ENCODE results near the gene SCAMP4. TPM values are rescaled to one million over a fixed set of nuclear protein-coding genes. Genes with fewer than 3 reads are reported as not detected.

SCAMP4 gene
- 49.4 to 72.7 TPM (median 50.7 TPM) in 5 replicates for total RNA-seq (2022; extraction: Qiagen RNA extraction)

GRCh38 chr19:1905110-1905862, at the start of gene SCAMP4, which contains the start of gene ADAT3:
SCAMP4 (plus strand) TSS chr19:1905399; CDS start chr19:1915020, 9,621 bp downstream.
ADAT3 (plus strand) TSS chr19:1905399; CDS start chr19:1912048, 6,649 bp downstream.

GRCh38 chr19:1863328-1863637, 41.9 kb upstream of the SCAMP4 start, which contains the start of gene KLF16:
KLF16 (minus strand) TSS chr19:1863579; CDS start chr19:1863497, 82 bp downstream.

GRCh38 chr19:1885398-1886119, 19.6 kb upstream of the SCAMP4 start, which contains the start of gene ABHD17A:
ABHD17A (minus strand) TSS chr19:1885496; CDS start chr19:1881566, 3,930 bp downstream.

GRCh38 chr19:1941146-1942077, 36.2 kb downstream of the SCAMP4 start, which contains the start of gene CSNK1G2:
CSNK1G2 (plus strand) TSS chr19:1941172; CDS start chr19:1969773, 28,601 bp downstream.

Other genes starting within 250 kb of the SCAMP4 start
- gene ONECUT3, start 151.9 kb upstream of the SCAMP4 start, total RNA-seq (2022; extraction: Qiagen RNA extraction) = not detected in 5 replicates
- 1.9 to 3.1 TPM (median 2.8 TPM) in 5 replicates for gene ATP8B3, start 93.1 kb upstream of the SCAMP4 start, total RNA-seq (2022; extraction: Qiagen RNA extraction)
- gene REXO1, start 56.9 kb upstream of the SCAMP4 start, total RNA-seq (2022; extraction: Qiagen RNA extraction) = 16.8 to 21.2 TPM (median 20.8 TPM) in 5 replicates
- 16.4 to 31.3 TPM (median 27.5 TPM) in 5 replicates for gene KLF16, start 41.8 kb upstream of the SCAMP4 start, total RNA-seq (2022; extraction: Qiagen RNA extraction)
- gene ABHD17A, start 19.9 kb upstream of the SCAMP4 start, total RNA-seq (2022; extraction: Qiagen RNA extraction) = 19.9 to 42.6 TPM (median 40.1 TPM) in 5 replicates
- 3.0 to 7.5 TPM (median 6.2 TPM) in 5 replicates for gene ADAT3, start within 50 bp of the SCAMP4 start, total RNA-seq (2022; extraction: Qiagen RNA extraction)
- gene CSNK1G2, start 35.8 kb downstream of the SCAMP4 start, total RNA-seq (2022; extraction: Qiagen RNA extraction) = 33.9 to 53.7 TPM (median 52.8 TPM) in 5 replicates
- 31.2 to 47.9 TPM (median 44.4 TPM) in 5 replicates for gene BTBD2, start 110.3 kb downstream of the SCAMP4 start, total RNA-seq (2022; extraction: Qiagen RNA extraction)
- 39.5 to 67.8 TPM (median 62.7 TPM) in 5 replicates for gene MKNK2, start 145.8 kb downstream of the SCAMP4 start, total RNA-seq (2022; extraction: Qiagen RNA extraction)
- 10.1 to 12.6 TPM (median 11.4 TPM) in 5 replicates for gene MOB3A, start 190.9 kb downstream of the SCAMP4 start, total RNA-seq (2022; extraction: Qiagen RNA extraction)
- 0.40 to 0.66 TPM (median 0.50 TPM) in 5 replicates for gene IZUMO4, start 191.5 kb downstream of the SCAMP4 start, total RNA-seq (2022; extraction: Qiagen RNA extraction)
- gene AP3D1, start 246.2 kb downstream of the SCAMP4 start, total RNA-seq (2022; extraction: Qiagen RNA extraction) = 68.0 to 83.8 TPM (median 81.2 TPM) in 5 replicates